SK-N-SH (cell line): Measurements from ENCODE around the gene ZCCHC8. TPM values are rescaled to one million over a fixed set of nuclear protein-coding genes. Genes with fewer than 3 reads are reported as not detected.

Experiments
- CTCF ChIA-PET: fragments of 300-600, 350-600 bp; formaldehyde crosslinking; extraction: SDS; loops from one replicate; lab custom pipeline; 2021; lab: Yijun Ruan, JAX
- POLR2A ChIA-PET: fragments of 350-600 bp; sonication (Branson Sonifier 250); formaldehyde crosslinking; extraction: SDS; loops from one replicate; lab custom pipeline; 2020; ENCODE audit warnings: antibody characterized with exemption, inconsistent platforms; lab: Yijun Ruan, JAX
- DNase-seq: peaks from one replicate; pipeline ENCODE4 v3.0.0; 2012
- H2AFZ ChIP-seq: fragments of 200-600 bp; sonication (generic); 2 replicates; pipeline ENCODE4 v1.8.1; 2016; ENCODE audit warnings: antibody characterized with exemption, mild to moderate bottlenecking, low read depth
- H3F3A ChIP-seq: fragments of 200-600 bp; sonication (generic); replicated peaks from 2 replicates; pipeline ENCODE3; 2016; ENCODE audit warnings: antibody characterized with exemption, mild to moderate bottlenecking; ENCODE audit not compliant: insufficient read depth
- H3K27ac ChIP-seq, 2 experiments: fragments of 200-500 bp in 1 of 2; fragments of 200-600 bp in 1 of 2; sonication (Bioruptor generic) in 1 of 2; sonication (generic), shearing (Covaris generic) in 1 of 2; 2 replicates each; pipeline versions ENCODE4 v1.5.1 to v1.6.1; 2014 to 2016; ENCODE audit warnings: low read depth in 2 of 2, inconsistent platforms in 1 of 2, low read length in 1 of 2, mild to moderate bottlenecking in 1 of 2, mixed read lengths in 1 of 2
- H3K27me3 ChIP-seq: fragments of 200-600 bp; sonication (generic), shearing (Covaris generic); 2 replicates; pipeline ENCODE4 v1.6.1; 2016; ENCODE audit warnings: mixed run types; ENCODE audit not compliant: insufficient read depth
- H3K36me3 ChIP-seq, 2 experiments: fragments of 200-500 bp in 1 of 2; fragments of 200-600 bp in 1 of 2; sonication (Bioruptor generic) in 1 of 2; sonication (generic) in 1 of 2; replicated peaks in 1 of 2; 2 replicates each; pipeline versions ENCODE3 to v1.5.1; 2014 to 2016; ENCODE audit warnings: low read length in 1 of 2, mild to moderate bottlenecking in 1 of 2; ENCODE audit not compliant: insufficient read depth in 2 of 2, control insufficient read depth in 1 of 2
- H3K4me1 ChIP-seq, 2 experiments: fragments of 200-500 bp in 1 of 2; fragments of 200-600 bp in 1 of 2; sonication (Bioruptor generic) in 1 of 2; sonication (generic), shearing (Covaris generic) in 1 of 2; 2 replicates each; pipeline versions ENCODE4 v1.5.1 to v1.6.1; 2014 to 2016; ENCODE audit warnings: low read depth in 1 of 2, low read length in 1 of 2, mixed run types in 1 of 2; ENCODE audit not compliant: insufficient read depth in 2 of 2, control insufficient read depth in 1 of 2
- H3K4me2 ChIP-seq: fragments of 200-600 bp; sonication (generic), shearing (Covaris generic); 2 replicates; pipeline ENCODE4 v1.6.1; 2017; ENCODE audit warnings: mixed run types
- H3K4me3 ChIP-seq, 2 experiments: fragments of 200-500 bp in 1 of 2; fragments of 200-600 bp in 1 of 2; sonication (Bioruptor generic) in 1 of 2; sonication (generic), shearing (Covaris generic) in 1 of 2; 2 replicates each; pipeline versions ENCODE4 v1.5.1 to v1.8.1; 2014 to 2016; ENCODE audit warnings: low read depth in 2 of 2, inconsistent platforms in 1 of 2, low read length in 1 of 2, mild to moderate bottlenecking in 1 of 2, mixed read lengths in 1 of 2, moderate library complexity in 1 of 2
- H3K79me2 ChIP-seq: fragments of 200-600 bp; sonication (generic); 2 replicates; pipeline ENCODE4 v1.8.1; 2017; ENCODE audit warnings: mild to moderate bottlenecking; ENCODE audit not compliant: insufficient read depth
- H3K9ac ChIP-seq: fragments of 200-600 bp; sonication (generic); 2 replicates; pipeline ENCODE4 v1.6.1; 2017; ENCODE audit warnings: mixed run types
- H3K9me2 ChIP-seq: fragments of 200-600 bp; sonication (generic); 2 replicates; pipeline ENCODE4 v1.6.1; 2017; ENCODE audit warnings: mixed run types
- H3K9me3 ChIP-seq: fragments of 200-600 bp; sonication (generic); 2 replicates; pipeline ENCODE4 v1.6.1; 2017; ENCODE audit warnings: mixed run types, mild to moderate bottlenecking, moderate library complexity
- H4K20me1 ChIP-seq: fragments of 200-600 bp; sonication (generic); 2 replicates; pipeline ENCODE4 v1.6.1; 2017; ENCODE audit warnings: mild to moderate bottlenecking, mixed run types; ENCODE audit not compliant: insufficient read depth
- CHD2 ChIP-seq: fragments of 150-350 bp; IDR thresholded peaks from 2 replicates; pipeline ENCODE4 v1.6.1; 2018; ENCODE audit warnings: low read length; ENCODE audit not compliant: partially characterized antibody
- ELF1 ChIP-seq: IDR thresholded peaks from 2 replicates; pipeline ENCODE4 v1.4.0; 2012
- EP300 ChIP-seq, 2 experiments: IDR thresholded peaks; 2 replicates each; pipeline versions ENCODE4 v1.4.0 to v1.6.1; 2012; ENCODE audit warnings: borderline replicate concordance in 1 of 2, low read depth in 1 of 2, low read length in 1 of 2
- FOSL2 ChIP-seq: IDR thresholded peaks from 2 replicates; pipeline ENCODE4 v1.4.0; 2012; ENCODE audit warnings: low read depth, mild to moderate bottlenecking, moderate library complexity, borderline replicate concordance
- FOXJ3 ChIP-seq: sonication (generic); formaldehyde crosslinking; IDR thresholded peaks from 2 replicates; pipeline ENCODE4 v1.5.1; 2020; ENCODE audit warnings: mild to moderate bottlenecking, missing genetic modification reagents
- GABPA ChIP-seq: IDR thresholded peaks from 2 replicates; pipeline ENCODE4 v1.4.0; 2012; ENCODE audit warnings: low read depth, mild to moderate bottlenecking
- MEF2A ChIP-seq: IDR thresholded peaks from 2 replicates; pipeline ENCODE4 v1.4.0; 2012; ENCODE audit warnings: low read depth, borderline replicate concordance
- NFIC ChIP-seq: IDR thresholded peaks from 2 replicates; pipeline ENCODE4 v1.4.0; 2012; ENCODE audit warnings: borderline replicate concordance
- NRF1 ChIP-seq: IDR thresholded peaks from 2 replicates; pipeline ENCODE4 v1.6.1; 2012; ENCODE audit warnings: low read depth, mild to moderate bottlenecking, low read length
- POLR2AphosphoS5 ChIP-seq: IDR thresholded peaks from 2 replicates; pipeline ENCODE4 v1.6.1; 2012; ENCODE audit warnings: low read depth, low read length
- RAD21 ChIP-seq: IDR thresholded peaks from 2 replicates; pipeline ENCODE4 v1.6.1; 2012; ENCODE audit warnings: mild to moderate bottlenecking, low read length
- RCOR1 ChIP-seq: fragments of 150-350 bp; IDR thresholded peaks from 2 replicates; pipeline ENCODE4 v1.6.1; 2017; ENCODE audit warnings: antibody characterized with exemption, low read length
- RXRA ChIP-seq: IDR thresholded peaks from 2 replicates; pipeline ENCODE4 v1.4.0; 2012; ENCODE audit warnings: low read depth, mild to moderate bottlenecking, borderline replicate concordance
- SIN3A ChIP-seq: IDR thresholded peaks from 2 replicates; pipeline ENCODE4 v1.6.1; 2012; ENCODE audit warnings: low read depth, mild to moderate bottlenecking, low read length, moderate library complexity, borderline replicate concordance
- SMC3 ChIP-seq: IDR thresholded peaks from 2 replicates; pipeline ENCODE4 v1.6.1; 2012; ENCODE audit warnings: low read depth, low read length, improper control_type of control experiment
- TEAD4 ChIP-seq: IDR thresholded peaks from 2 replicates; pipeline ENCODE4 v1.4.0; 2012; ENCODE audit warnings: mild to moderate bottlenecking, borderline replicate concordance; ENCODE audit not compliant: insufficient read depth
- WGBS: methylation state at CpG from one replicate; pipeline ENCODE4 v1.1.6; 2017; ENCODE audit warnings: low lambda C conversion rate; 5-methylcytosine and 5-hydroxymethylcytosine counted together
- polyA plus RNA-seq, 3 experiments: library from polyadenylated mRNA; depleted of rRNA; stranded (reverse); fragments of >200 nt; gene quantifications; 2 replicates each; pipeline ENCODE4 v1.2.3, GENCODE V29; 2012
- TF ChIP-seq, protein P1 (sequence below): IDR thresholded peaks from 2 replicates; pipeline ENCODE4 v1.4.0; 2012; ENCODE audit warnings: low read depth
- TF ChIP-seq, protein P2 (sequence below): IDR thresholded peaks from 2 replicates; pipeline ENCODE4 v1.4.0; 2012; ENCODE audit warnings: low read depth, borderline replicate concordance
- TF ChIP-seq, protein P3 (sequence below): IDR thresholded peaks from 2 replicates; pipeline ENCODE4; 2012
- TF ChIP-seq, protein P4 (sequence below): IDR thresholded peaks from 2 replicates; pipeline ENCODE4 v1.6.1; 2012; ENCODE audit warnings: mild to moderate bottlenecking, low read depth, low read length, moderate library complexity

Gene ZCCHC8
- polyA plus RNA-seq, 1 of the 3 experiments (the other 2 are of a cell fraction), result 11.3 TPM

- Histone ChIP-seq H3K9me3 (no peaks in the 10 kb centered on the region), H2AFZ (no peak overlapping the region), H3K9me2 (no peaks in the 10 kb centered on the region)
- no peak for DNase-seq
- TF ChIP-seq, protein P1, sequence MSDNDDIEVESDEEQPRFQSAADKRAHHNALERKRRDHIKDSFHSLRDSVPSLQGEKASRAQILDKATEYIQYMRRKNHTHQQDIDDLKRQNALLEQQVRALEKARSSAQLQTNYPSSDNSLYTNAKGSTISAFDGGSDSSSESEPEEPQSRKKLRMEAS, result no peak
- TF ChIP-seq FOSL2, result no peak
- no peak for TF ChIP-seq SMC3
- no peak for TF ChIP-seq RAD21
- no peak for TF ChIP-seq FOXJ3 (CRISPR knock-in tag)
- TF ChIP-seq EP300 (IDR thresholded peaks at IDR 0.05; ENCODE audit: borderline replicate concordance in 1 of 2, low read depth in 1 of 2, low read length in 1 of 2), result no peak
- TF ChIP-seq POLR2AphosphoS5, result no peak
- TF ChIP-seq, all 33 proteins: peak for 0
- no peaks in the 10 kb centered on the region for H3K79me2 ChIP-seq
- H3K4me2 ChIP-seq, result no peak overlapping the region
- ChIA-PET POLR2A (no interaction called here), CTCF (no interaction called here)
- H3K9ac ChIP-seq, result no peak overlapping the region
- H3K36me3 ChIP-seq, result peaks cover 7 to 41% of the 10 kb centered on the region in 2 experiments
- H3K27ac ChIP-seq, result no peak overlapping the region
- H3F3A ChIP-seq, result peaks cover 5% of the 10 kb centered on the region
- H3K27me3 ChIP-seq, result no peaks in the 10 kb centered on the region
- WGBS, result 95% methylated on average over 2 of the region's 2 CpGs
- no peaks in the 10 kb centered on the region for H4K20me1 ChIP-seq
- no peak overlapping the region for H3K4me3 ChIP-seq
- H3K4me1 ChIP-seq, result no peaks in the 10 kb centered on the region
These were observed 43.8 kb upstream of the ZCCHC8 start for GRCh38 chr12:122544537-122544936.

GRCh38 chr12:122538496-122538895 lies 37.8 kb upstream of the ZCCHC8 start:
- WGBS, result 97% methylated on average over 5 of the region's 5 CpGs
- no peak overlapping the region for H3K9ac ChIP-seq
- H2AFZ ChIP-seq, result no peak overlapping the region
- no peaks in the 10 kb centered on the region for H4K20me1 ChIP-seq
- no peak overlapping the region for H3K27ac ChIP-seq
- H3F3A ChIP-seq, result peaks cover 9% of the 10 kb centered on the region
- ChIA-PET CTCF (interaction anchor here (1.0 to 2.2 kb wide), 2 partner anchors 25 to 139 kb away, joined by 4 to 6 read pairs; no protein-coding TSS in a partner anchor), POLR2A (no interaction called here)
- no peak overlapping the region for H3K4me3 ChIP-seq
- H3K79me2 ChIP-seq, result peaks cover 11% of the 10 kb centered on the region; the same call in 1 of the 2 replicates
- no peak for DNase-seq
- H3K36me3 ChIP-seq, result peaks cover 3 to 42% of the 10 kb centered on the region in 2 experiments
- H3K4me2 ChIP-seq, result no peak overlapping the region
- H3K27me3 ChIP-seq, result no peaks in the 10 kb centered on the region
- no peaks in the 10 kb centered on the region for H3K9me2 ChIP-seq
- no peaks in the 10 kb centered on the region for H3K4me1 ChIP-seq
- H3K9me3 ChIP-seq, result no peaks in the 10 kb centered on the region
- TF ChIP-seq NFIC, result no peak
- TF ChIP-seq, protein P1, result no peak
- TF ChIP-seq, protein P2, sequence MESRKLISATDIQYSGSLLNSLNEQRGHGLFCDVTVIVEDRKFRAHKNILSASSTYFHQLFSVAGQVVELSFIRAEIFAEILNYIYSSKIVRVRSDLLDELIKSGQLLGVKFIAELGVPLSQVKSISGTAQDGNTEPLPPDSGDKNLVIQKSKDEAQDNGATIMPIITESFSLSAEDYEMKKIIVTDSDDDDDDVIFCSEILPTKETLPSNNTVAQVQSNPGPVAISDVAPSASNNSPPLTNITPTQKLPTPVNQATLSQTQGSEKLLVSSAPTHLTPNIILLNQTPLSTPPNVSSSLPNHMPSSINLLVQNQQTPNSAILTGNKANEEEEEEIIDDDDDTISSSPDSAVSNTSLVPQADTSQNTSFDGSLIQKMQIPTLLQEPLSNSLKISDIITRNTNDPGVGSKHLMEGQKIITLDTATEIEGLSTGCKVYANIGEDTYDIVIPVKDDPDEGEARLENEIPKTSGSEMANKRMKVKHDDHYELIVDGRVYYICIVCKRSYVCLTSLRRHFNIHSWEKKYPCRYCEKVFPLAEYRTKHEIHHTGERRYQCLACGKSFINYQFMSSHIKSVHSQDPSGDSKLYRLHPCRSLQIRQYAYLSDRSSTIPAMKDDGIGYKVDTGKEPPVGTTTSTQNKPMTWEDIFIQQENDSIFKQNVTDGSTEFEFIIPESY, result no peak
- no peak for TF ChIP-seq SIN3A
- TF ChIP-seq MEF2A, result no peak
- TF ChIP-seq CHD2, result no peak
- TF ChIP-seq NRF1, result no peak
- no peak for TF ChIP-seq TEAD4
- TF ChIP-seq ELF1, result no peak
- TF ChIP-seq, protein P3, sequence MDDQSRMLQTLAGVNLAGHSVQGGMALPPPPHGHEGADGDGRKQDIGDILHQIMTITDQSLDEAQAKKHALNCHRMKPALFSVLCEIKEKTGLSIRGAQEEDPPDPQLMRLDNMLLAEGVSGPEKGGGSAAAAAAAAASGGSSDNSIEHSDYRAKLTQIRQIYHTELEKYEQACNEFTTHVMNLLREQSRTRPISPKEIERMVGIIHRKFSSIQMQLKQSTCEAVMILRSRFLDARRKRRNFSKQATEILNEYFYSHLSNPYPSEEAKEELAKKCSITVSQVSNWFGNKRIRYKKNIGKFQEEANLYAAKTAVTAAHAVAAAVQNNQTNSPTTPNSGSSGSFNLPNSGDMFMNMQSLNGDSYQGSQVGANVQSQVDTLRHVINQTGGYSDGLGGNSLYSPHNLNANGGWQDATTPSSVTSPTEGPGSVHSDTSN, result no peak
- TF ChIP-seq RXRA, result no peak
- no peak for TF ChIP-seq RCOR1
- TF ChIP-seq POLR2AphosphoS5, result no peak
- TF ChIP-seq FOSL2, result no peak
- TF ChIP-seq GABPA, result no peak
- TF ChIP-seq, protein P4, sequence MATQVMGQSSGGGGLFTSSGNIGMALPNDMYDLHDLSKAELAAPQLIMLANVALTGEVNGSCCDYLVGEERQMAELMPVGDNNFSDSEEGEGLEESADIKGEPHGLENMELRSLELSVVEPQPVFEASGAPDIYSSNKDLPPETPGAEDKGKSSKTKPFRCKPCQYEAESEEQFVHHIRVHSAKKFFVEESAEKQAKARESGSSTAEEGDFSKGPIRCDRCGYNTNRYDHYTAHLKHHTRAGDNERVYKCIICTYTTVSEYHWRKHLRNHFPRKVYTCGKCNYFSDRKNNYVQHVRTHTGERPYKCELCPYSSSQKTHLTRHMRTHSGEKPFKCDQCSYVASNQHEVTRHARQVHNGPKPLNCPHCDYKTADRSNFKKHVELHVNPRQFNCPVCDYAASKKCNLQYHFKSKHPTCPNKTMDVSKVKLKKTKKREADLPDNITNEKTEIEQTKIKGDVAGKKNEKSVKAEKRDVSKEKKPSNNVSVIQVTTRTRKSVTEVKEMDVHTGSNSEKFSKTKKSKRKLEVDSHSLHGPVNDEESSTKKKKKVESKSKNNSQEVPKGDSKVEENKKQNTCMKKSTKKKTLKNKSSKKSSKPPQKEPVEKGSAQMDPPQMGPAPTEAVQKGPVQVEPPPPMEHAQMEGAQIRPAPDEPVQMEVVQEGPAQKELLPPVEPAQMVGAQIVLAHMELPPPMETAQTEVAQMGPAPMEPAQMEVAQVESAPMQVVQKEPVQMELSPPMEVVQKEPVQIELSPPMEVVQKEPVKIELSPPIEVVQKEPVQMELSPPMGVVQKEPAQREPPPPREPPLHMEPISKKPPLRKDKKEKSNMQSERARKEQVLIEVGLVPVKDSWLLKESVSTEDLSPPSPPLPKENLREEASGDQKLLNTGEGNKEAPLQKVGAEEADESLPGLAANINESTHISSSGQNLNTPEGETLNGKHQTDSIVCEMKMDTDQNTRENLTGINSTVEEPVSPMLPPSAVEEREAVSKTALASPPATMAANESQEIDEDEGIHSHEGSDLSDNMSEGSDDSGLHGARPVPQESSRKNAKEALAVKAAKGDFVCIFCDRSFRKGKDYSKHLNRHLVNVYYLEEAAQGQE, result no peak
